Activated naive CD4-positive, alpha-beta T cell treated with anti-CD3 and anti-CD28 coated beads, Interleukin-2, amount 50 U/mL, for 16 hours (primary cell): ENCODE measurements around the gene ENPEP.

ENCODE experiments used
- DNase-seq: peaks from one replicate; pipeline ENCODE4 v3.0.0-alpha.2; 2020

ENPEP gene

DNA sequence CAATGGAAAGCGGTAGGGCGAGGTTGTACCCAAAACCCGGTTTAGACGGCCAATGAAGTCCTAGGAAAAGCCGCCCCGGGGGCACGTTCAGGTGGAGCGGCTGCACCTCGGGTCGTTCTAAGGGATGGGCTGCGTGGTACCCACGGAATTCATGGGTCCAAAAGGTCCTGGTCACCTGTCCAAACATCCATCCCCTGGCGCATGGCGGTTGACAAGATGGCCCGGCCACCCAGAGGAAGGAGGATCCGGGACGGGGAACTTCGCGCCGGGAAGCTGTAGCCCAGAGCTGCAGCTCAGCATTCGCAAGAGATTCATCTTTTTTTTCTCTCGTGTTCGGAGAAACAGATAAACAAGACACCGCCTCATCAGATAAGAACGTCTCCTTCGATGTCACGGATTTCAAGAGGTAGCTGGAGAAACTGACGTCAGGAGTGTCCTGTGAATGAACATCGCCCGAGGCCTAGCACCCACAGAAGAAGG lies 136.1 kb downstream of the ENPEP start:
- DNase-seq = no peak

DNA sequence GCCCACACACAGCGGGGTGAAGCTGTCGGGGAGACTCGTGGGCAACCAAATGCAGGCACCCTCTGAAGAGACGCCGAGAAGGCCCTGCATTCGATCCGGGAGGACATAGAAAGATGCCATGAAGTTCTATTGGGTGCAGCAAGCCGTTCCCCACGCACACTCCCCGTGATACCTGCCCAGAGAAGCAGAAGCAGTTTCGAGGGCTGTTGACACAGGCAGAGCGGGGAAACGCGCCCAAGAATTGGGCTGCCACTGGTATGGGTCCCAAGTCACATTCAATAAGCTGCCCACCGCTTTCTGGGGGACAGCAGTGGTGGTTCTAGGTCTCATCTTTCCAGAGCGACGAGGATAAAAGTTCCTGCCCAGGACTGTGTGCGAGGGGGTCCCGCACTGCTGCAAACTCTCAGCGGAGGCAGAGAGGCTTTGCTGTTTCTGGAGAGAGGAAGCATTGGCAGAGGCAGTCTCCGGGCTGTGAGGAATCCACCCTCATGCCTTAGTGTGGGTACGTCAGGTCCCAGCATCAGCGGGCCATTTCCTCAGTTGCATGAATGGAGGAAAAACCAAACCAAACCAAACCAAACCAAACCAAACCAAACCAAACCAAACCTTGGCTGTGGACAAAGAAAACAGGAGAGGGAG lies 136.8 kb downstream of the ENPEP start:
- no peak for DNase-seq

DNA sequence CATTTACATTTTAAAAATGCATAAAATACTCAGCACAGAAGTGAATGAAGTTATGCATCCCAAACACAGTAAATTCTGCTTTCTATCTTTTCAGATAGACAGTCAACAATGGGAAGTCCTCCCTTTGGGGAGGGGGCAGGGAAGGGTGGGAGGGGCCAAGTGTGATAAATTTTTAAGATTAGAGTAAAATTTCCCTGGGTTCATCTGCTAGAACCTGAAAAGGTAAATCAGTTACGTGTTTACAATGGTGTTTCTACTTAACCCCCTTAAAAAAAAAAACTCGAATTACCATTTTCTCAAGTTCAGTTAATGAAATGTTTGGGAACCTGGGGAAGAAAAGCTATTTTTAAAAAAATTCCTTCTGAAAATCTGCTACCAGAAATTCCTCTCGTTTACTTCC lies 137.8 kb downstream of the ENPEP start:
- DNase-seq = no peak

DNA sequence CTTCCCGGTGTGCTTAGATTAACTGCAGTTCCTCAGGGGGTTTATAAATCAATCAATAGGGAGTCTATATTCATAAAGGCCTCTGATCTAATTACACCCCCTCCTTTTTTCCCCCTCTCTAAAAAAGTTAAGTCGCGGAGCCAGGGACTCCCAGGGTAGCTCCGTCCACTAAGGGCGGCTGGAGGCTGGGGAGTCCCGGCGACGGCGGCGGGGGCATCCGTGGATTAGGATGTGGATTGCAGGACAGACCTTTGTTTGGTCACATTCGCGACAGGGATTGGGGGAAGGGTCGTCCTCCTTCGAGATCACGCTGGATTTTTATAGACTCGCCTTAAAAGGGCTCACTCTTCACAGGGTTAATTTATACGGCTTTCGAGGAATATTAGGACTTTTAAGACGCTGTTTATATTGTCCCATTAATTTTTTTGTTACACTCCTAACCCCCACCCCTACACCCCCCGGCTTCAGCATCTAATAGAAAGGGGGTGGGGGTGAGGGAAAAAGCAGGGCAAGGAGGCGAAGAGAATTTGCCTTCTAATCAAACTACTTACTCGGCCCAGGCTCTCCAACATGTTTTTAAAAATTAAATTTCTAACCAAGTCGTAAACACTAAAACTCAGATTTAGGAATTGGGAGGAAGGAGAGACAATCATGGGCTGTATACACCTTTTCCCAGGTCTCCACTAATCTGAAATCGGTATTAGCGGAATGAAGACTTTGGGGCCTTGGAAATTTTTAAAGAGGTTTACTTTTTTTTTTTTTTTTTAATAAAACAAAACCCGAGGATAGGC lies 138.4 kb downstream of the ENPEP start:
- DNase-seq = no peak
